GM18526 (cell line): ENCODE data around the gene CDH4.

ENCODE experiments used
- POLR2A ChIP-seq: IDR thresholded peaks from 3 replicates; pipeline ENCODE4 v1.6.1; 2011; ENCODE audit not compliant: insufficient read length; ENCODE audit errors: extremely low read depth

CDH4 gene

GRCh38 chr20:61742097-61742825 lies 490.2 kb downstream of the CDH4 start:
- no peak for TF ChIP-seq POLR2A

GRCh38 chr20:61743606-61744005 lies 491.5 kb downstream of the CDH4 start:
- TF ChIP-seq POLR2A: no peak

GRCh38 chr20:61744691-61745396 lies 492.8 kb downstream of the CDH4 start:
- TF ChIP-seq POLR2A: no peak

GRCh38 chr20:61745397-61746146 lies 493.5 kb downstream of the CDH4 start:
- TF ChIP-seq POLR2A: no peak

GRCh38 chr20:61746147-61746646 lies 494.1 kb downstream of the CDH4 start:
- TF ChIP-seq POLR2A: no peak

GRCh38 chr20:61746781-61747180 lies 494.7 kb downstream of the CDH4 start:
- no peak for TF ChIP-seq POLR2A

GRCh38 chr20:61748376-61748775 lies 496.3 kb downstream of the CDH4 start:
- no peak for TF ChIP-seq POLR2A

GRCh38 chr20:61749406-61750075 lies 497.5 kb downstream of the CDH4 start:
- TF ChIP-seq POLR2A: no peak

- TF ChIP-seq POLR2A: no peak
These were observed 498.0 kb downstream of the CDH4 start for GRCh38 chr20:61750093-61750492.

GRCh38 chr20:61752576-61752975 lies 500.5 kb downstream of the CDH4 start:
- TF ChIP-seq POLR2A: no peak

- no peak for TF ChIP-seq POLR2A
These were observed 501.4 kb downstream of the CDH4 start for GRCh38 chr20:61753316-61753942.

- no peak for TF ChIP-seq POLR2A
These were observed 502.2 kb downstream of the CDH4 start for GRCh38 chr20:61753987-61754956.

- TF ChIP-seq POLR2A: no peak
These were observed 503.1 kb downstream of the CDH4 start for GRCh38 chr20:61754976-61755778.
